Stimulated activated CD4-positive, alpha-beta T cell treated with anti-CD3 and anti-CD28 coated beads, Interleukin-2, amount 100 ng/mL, for 24 hours (primary cell): ENCODE data around the gene WDR1.

Experiments used
- DNase-seq, 2 donors: peaks; one replicate each; pipeline ENCODE4 v3.0.0-alpha.2; 2020

The WDR1 gene

DNA sequence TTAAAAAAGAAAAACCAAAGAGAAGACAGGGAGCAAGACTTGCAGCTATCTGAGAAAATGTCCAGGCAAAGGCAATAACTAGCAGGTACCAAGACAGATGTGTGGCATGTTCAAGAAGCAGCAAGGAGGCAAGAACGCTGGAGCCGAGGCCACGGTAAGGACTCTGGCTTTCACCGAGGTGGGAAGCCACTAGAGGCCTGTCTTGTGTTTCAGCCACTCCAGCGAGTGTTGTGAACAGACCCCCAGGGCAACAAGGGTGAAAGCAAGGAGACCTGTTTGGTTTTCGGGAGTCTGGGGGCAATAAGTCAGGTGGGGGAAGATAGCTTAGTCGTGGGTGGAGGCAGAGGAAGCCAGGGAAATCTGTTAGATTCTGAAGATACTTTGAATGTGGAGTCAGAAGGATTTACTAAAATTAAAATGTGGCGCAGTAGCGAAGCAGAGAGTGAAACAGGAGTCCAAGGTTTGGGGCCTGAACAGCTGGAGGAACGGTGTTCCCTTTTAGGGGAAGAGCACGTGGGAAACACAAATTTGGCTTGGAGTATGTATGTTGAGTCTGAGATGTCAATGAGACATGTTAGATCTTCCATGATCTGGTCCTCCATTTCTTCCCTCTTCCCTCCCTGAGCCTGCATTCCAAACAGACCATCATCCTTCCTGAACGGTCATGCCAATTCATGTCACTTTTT is 3.1 kb downstream of the WDR1 start:
- no peak for DNase-seq

DNA sequence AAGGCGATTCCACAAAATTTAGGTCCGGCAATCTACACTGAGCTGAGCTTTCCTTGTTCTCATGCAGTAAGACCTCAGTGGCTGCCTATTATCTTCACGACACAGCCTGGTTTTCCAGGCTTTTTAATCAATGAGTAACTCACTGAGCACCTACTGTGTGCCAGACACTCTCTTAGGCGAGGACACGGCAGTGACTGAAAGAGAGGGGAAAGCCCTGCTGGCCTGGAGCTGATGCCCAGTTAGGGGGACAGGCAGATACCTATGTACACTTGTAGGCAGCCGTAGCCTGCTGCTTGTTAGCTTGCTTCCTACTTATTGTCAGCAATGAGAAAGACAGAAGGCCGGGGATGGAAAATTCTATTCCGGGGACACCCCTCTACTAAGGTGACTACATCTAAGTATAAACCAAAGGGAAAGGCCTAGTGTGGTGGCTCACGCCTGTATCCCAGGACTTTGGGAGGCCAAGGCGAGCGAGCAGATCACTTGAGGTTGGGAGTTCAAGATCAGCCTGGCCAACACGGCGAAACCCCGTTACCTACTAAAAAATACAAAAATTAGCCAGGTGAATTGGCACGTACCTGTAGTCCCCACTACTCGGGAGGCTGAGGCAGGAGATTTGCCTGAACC is 3.8 kb downstream of the WDR1 start:
- DNase-seq = no peak

DNA sequence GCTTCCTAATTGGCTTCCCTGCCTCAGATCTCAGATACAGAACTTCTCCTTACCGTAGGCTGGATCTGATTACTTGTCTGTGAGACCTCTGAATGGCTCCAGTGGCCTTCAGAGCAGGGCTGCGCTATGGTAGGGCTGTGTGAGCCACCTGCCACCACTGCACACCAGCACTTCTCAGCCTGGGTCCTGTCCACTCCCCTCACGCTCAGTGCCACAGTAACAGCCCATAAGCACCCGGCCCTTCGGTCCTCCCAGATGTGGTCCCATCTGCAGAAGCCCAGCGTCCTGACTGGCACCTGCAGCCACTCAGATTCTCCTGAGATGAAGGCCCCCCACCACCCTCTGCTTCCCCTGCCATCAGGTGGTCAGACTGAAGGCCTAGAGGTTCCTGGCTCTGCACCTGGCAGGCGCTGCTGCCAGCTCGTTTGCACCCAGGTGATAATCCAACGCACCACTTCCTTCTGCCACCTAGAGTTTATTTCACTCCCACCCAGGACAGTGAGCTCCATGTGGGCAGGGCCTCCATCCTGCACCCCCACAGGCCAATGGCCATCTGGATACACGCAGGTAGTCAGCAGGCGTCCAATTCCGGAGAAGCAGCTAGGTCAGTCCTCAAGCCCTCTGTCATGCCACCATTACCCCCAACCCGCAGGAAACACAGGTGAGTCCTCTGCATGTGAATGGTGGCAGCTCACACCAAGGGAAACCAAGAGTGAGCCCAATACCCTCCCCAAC is 5.4 kb downstream of the WDR1 start:
- no peak for DNase-seq

DNA sequence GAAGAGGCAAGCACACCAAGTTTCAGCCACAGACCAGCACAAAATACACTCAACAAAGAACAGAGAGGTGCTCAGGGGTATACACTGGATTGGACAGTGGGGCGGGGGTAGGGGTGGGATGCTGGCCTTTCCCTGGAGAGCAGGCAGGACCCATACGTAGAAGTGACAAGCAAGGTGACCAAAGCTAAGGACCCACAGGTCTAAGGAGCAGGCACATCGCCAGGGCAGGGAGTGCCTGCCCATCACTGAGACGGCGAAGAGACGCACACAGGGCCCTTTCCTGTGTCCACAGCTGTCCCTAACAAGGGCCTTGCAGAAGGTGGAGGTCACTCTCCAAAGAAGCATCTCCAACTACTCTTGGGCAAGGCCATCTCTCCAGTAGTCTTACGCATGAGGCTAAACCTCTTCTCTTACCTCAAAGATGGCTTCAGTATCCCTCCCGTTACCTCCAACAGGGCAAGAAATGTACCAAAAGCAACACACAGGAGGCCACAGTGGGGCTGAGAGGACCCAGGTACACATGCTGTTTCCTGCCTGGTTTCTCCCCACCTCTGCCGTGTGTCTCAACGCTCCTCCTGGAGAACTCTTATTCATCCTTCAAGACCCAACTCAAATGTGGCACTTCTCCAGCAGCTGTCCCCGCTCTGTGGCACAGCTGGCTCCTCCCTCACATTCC is 6.5 kb downstream of the WDR1 start:
- no peak for DNase-seq

DNA sequence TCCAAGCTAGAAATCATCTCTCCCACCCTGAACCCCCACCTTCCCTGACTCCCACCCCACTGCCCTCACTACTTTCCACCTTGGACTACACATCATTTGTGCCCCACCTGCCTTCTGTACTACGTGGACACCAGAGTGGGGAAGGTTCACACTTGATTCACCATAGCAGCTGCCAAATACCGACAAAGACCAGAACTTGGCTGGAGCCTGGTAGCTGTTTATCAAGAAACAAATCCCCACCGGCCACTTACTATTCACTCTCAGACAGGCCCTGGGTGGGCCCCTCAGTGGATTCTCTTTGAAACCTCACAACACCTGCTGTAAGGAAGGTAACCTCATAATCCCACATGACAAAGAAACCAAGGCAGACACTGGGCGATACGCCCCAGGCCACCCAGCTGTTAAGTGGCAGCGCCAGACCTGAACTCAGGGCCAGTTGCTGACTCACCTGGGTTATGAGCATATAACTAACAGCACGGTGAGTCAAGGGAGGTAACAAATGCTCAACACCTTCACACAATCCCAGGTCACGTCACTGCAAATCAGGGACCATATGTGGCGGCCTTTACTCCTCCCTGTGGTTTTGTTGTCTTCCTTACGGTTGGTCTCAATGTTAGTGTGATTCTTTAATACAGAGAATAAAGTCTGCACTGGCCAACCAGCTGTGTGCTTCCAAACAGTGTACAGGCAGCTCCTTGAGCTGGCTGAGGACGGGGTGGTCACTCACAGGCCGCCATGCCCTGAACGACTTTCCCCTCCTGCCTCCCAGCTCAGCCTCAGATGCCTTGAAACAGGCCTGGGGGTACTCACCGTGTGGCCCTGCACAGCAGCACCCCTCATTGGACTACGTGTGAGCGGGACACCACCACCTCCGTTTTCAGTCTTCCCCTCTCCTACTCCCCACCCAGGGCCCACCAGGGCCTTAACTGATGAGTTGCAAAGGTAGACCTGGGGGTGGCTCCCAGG is 7.5 kb downstream of the WDR1 start:
- peak in 1 of 2 donors; percentile 51 for DNase-seq

DNA sequence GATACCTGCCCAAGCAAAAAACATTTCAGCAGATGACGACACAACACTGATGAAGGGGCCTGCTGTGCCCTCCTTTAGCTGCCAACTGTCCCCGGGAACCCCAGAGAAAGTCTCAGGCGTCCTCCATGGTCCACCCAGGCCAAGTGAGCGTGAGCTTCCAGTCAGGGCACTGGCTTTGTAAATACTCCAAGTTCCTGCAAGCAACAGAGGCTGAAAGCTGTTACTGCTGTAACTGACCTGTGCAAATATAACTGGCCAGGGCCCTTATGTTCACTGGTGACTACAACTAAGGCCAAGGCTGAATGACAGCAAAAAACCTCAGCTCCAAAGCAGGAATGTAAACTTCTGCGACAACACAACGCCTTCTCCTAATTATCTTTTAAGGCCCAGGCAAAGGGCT is 8.2 kb downstream of the WDR1 start:
- DNase-seq = no peak

DNA sequence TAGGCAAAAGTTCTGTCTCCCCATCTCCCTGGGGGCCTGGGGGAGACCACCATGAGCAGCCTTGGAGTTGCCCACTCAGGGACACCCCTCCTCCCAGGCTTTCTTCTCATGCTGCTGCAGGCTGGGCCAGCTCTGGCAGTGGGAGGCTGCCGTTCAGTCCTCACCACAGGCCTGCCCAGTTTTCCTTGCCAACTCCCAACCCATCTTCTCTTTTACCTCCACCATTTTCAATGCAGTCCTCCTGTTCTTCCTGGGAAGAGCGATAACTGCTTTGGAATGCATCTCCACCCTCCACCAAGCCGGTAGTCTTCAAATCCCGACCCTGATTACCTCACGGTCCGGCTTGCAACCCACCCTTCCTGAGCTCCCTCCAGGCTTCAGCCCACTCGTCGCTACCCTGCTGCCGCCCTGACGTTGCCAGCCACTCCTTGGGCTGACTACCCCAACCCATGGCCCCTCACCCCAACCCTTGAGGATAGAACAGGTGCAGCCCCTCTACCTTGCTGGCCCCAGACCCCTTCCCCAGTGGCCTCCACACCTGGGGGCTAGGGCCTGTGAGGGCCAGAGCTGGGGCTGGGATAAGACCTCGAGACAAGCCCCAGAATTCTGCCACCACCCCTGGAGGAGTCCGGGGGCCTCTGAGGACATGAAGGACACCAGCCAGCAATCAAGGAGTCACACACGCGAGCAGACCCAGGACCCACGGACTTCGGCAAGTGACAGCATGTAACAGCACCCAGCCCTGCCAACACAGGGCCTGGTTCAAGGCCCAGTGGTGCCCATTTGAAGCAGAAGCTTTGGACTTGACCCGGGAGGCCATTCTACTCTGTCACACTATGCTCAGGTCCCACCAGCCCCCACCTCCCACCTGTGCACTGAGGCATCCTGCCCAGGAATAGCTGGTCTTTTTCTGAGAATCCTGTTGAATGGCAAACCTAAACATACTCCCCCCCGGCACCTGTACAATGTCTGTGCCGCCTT is 9.2 kb downstream of the WDR1 start:
- DNase-seq = no peak

DNA sequence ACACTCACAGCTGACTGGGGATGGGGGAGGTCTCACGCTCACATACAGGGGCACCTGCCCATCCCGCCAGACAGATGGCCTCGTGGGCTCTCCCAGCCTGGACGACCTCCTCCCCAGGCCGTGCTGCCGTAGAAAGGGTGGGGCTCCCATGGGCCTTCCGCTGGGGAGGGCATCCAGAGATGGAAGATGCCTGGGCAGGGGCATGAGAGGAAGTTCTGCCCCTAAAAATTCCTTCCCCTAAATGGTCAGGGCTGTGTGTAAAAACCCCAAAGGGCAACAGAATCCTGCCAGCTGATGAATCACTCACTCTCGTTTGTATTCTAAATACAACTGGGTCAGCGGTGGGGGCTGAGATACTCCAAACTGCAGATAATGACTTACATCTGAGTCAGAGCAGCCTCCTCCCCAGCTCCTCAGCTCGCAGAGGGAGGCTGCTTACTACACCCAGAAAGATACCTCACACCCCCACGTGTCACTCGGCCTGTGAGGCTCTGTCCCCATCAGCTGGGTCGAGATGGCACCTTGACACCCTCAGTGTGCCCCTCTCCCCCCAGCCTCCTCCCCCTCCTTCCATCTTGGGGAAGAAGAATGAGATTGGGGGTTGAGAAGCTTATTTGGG is 10.1 kb downstream of the WDR1 start:
- DNase-seq = peak; percentile 77 to 80

DNA sequence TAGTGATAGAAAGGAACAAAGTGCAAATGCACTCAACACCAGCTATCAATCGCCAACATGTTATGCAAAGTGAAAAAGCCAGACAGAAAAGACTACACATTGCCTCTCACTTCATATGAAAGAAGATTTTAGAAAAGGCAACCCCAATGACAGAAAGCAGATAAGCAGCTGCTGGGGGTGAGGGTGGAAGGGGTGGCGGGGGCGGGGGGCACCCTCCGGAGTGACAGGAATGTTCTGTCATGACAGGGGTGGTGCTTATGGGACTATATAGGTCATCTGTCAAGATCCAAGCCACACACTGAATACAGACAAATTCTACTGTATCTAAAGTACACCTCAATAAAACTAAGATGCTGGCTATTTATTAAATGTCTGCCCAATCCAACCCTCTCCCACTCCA is 10.7 kb downstream of the WDR1 start:
- no peak for DNase-seq

DNA sequence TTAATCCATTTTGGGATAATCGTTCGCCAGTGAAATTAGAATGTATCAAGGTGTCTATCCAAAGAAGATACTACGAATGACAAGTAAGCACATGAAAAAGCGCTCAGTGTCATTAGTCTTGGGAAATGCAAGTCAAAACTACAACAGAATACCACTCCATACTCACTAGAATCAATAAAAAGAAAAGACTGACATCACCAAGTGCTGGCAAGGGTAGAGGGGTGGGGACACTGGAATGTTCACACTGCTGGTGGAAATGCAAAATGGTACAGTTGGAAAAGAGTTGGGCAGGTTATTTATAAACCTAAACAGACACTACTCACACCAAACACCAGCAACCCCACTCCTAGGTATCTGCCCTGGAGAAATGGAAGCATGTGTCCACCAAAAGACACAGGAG is 11.2 kb downstream of the WDR1 start:
- DNase-seq = no peak

DNA sequence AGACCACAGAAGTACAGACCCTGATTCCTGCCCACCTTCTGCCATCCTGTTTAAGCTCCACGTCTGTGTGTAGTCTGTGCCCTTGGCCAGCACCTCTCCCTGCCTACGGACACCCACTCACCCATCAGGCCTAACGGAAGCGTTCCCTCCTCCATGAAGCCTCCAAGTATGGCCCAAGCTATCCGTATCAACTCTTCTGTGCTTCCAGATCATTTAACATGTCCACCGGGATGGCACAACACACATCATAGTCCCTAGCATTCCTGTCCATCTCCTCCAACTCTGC is 11.7 kb downstream of the WDR1 start:
- no peak for DNase-seq

DNA sequence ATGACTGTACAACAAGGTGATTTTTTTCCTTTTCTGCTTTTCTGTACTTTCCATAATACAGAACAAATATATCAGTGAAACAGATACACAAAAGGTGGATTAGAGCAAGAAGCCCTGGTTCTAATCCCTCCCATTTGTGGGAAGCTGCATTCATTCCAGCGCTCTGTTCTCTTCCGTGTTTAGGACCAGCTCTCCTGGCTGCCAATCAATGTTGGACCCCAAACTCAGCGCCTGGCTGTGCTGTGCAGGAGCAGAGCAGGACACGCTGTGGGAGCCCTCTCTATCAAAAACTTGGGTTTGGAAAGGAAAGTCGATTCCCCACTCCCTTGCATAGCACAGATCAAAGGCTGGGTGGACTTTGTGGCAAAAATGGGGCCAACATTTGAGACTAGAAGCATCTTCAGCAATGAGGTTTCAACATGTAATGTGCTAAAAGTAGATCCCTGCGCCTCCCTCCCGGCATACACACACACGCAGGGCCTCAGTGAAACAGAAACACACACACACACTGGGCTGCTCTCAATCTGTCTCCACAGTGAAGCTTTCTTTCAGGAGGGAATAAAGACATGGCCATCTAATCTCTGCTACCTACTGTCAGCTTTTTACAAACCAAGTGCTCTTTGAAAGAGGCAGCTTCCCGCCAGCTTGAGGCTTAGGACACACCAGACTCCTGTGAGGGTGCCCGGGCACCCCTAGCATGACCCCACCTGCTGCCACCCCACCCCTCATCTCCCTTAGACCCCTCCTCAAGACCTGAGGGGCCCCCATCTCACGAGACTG is 12.2 kb downstream of the WDR1 start:
- DNase-seq = no peak

DNA sequence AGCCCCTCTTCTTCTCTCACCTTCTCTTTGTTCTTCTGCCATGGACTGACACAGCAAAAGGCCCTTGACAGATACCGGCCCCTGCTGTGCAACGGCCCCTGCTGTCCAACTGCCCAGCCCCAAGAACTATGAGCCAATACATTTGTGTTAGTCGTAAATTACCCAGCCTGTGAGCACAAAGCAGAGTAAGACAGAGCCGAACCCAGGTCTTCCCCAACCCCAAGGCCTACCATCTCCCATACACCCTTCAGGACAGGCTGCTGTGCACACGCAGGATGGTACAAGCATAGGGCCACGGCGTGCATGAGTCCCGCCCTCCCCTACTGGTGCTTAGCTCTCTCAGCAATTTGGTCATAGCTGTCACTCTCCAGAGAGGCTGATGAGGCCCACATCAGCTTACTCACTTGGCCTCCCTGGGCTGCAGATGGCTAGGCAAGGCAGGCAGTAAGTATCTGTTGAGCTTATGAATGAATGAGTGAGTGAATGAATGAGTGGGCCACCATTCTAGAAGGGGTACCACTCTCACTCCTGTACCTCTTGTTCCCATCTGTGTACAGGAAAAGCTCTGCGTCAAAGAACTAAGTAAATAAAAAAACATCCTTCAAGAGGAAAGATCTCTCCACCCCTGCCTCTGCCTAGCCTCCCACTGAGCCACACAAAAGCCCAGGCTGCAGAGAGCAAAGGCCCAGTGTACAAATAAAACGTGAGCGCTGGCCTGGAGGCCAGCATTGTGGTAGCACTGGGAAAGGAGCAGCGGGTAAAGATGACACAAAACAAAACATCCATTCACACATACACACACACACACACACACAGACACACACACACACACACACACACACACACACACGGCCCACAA is 13.9 kb downstream of the WDR1 start:
- DNase-seq = no peak

DNA sequence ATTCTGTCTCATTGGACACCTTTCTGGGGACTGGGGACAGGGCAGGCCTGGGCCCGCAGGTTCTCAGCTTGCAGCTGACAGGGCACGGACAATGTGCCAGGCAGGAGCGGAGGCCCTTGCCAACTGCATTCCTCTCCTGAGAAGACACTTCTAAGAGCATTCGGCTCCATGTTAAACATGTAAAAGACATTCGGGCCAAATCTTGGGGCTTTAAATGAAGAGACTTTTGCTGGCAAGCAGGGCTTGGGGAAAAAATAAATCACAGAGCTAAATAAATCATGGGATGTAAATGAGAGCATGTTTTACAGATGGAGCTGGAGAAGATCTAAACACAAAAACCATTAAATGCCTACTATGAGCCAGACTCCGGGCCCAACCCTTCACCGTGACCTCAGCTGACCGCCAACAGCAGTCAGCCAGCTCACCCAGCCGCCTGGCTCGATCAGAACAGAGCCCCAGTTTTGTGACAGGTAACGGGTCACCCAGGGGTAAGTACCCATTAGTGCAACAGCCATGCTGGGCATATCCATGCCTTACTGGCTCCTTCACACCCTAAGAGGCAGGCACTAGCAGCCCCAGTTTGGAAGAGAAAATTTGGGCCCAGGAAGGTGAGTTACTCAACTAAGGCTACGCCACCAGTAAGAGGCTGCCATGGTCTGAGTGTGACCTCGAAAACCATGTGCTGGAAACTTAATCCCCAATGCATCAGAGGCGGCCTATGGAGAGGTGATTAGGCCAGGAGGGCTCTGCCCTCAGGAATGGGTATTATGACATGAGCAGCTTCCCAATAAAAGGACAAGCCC is 14.7 kb downstream of the WDR1 start:
- no peak for DNase-seq

DNA sequence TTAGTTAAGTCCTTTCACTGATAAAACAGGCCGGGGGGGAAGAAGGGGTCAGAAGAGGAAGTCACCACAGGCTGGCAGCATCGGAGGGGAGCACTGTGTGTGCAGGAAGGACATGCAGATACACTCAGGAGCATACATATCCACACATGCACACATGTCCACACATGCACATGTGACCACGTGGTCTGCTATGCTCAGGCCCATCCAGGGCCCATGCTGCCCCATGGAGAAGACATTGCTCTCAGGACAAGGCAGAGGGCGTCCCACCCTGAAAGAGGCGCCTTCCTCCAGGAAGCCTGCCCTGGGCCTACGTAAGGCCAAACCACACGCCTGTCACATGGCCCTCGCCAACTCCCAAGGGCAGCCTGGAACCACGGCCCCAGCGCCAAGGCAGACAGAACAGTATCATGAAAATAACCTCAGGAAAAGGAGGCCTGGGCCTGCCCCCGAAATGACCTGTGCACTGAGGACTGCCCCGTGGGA is 15.8 kb downstream of the WDR1 start:
- no peak for DNase-seq

DNA sequence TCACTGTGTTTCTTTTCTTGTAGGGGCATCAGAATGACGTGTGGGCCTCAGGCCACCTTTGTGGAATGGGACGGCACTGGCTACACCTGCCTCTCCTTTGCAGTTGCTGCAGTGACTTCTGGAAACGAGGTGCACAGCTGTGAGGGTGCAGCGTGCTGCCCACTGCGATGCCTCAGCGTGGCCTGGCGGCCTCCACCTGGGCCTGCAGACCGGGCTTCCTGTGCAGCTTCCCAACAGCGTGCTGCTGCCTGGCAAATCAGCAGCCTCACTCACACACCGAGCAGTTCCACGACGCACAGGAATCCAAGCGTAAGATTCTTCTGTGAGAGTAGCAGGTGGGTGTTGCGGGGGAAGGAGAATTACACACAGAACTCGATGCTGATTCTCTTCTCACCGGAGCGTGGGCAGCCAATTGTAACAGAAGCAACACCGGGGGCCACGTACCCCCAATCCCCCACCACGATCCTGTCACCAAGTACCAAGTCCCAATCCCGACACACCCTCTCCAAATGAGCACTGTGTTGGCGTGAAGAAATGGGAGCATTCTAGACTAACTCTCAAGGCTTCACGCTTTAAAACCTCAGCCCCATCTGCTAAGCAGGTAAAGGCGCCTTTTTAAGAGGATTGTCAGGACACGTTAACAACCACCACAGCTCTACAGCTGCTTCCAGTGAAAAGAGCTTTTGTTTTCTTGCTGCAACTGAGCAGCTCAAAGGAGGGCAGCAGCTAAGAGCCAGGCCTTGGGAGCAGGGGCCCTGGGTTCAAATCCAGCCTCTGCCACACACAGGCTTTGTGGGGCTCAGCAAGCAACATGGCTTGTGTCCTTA is 16.9 kb downstream of the WDR1 start:
- DNase-seq = peak; percentile 42 to 54

DNA sequence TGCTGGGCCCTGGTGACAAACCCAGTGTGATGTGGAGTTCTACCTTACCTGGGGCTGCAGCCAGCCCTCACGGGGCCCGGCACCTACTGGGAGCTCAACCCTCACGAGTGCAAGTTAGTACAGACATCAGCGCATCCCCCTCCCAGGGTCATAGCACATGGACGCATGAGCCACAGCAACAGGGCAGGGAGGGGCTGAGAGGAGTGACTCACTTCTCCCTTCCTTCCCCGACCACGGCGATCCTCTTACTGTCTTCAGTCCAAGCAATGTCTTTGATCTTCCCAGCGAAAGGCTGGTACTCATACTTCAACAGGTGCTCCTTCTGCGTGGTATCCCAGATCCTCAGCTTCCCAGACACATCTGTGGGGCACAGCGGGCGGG is 17.8 kb downstream of the WDR1 start:
- DNase-seq = peak in 1 of 2 donors; percentile 52
